Measurements from ENCODE around the gene ARID3A.
"Not testable (repeated sequence)": the region's sequence is repeated elsewhere in the genome, so short reads cannot be mapped to it uniquely, and the experiment has no call there.

The ARID3A gene

DNA sequence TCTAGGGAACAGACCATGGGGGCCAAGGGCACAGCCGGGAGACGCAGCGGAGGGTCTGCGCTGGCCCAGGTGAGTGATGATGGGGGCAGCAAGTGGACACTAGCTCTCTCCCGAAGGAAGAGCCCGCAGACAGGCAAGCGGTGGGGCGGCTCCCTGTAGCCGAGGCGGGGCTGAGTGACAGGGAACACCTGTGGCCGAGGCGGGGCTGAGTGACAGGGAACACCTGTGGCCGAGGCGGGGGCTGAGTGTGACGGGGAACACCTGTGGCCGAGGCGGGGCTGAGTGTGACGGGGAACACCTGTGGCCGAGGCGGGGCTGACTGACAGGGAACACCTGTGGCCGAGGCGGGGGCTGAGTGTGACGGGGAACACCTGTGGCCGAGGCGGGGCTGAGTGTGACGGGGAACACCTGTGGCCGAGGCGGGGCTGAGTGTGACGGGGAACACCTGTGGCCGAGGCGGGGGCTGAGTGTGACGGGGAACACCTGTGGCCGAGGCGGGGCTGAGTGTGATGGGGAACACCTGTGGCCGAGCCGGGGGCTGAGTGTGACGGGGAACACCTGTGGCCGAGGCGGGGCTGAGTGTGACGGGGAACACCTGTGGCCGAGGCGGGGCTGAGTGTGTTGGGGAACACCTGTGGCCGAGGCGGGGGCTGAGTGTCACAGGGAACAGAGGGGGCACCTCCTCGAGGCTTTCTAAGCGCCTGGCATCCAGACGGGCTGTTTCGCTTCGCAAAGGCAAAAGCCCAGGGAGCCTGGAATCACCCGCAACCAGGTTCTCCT, 34.2 kb upstream of the ARID3A start:
- not testable (repeated sequence) for DNase-seq

GRCh38 chr19:892243-892893, 33.5 kb upstream of the ARID3A start:
- DNase-seq: no peak

- DNase-seq: peak; percentile 92
Observed at GRCh38 chr19:892894-893689, 32.7 kb upstream of the ARID3A start, which contains the start of the genes MED16 and RNU6-9. Gene MED16 (minus strand): TSS chr19:893187. CDS start chr19:891131, 2,056 bp downstream. Gene RNU6-9 (plus strand): TSS chr19:893484.

DNA sequence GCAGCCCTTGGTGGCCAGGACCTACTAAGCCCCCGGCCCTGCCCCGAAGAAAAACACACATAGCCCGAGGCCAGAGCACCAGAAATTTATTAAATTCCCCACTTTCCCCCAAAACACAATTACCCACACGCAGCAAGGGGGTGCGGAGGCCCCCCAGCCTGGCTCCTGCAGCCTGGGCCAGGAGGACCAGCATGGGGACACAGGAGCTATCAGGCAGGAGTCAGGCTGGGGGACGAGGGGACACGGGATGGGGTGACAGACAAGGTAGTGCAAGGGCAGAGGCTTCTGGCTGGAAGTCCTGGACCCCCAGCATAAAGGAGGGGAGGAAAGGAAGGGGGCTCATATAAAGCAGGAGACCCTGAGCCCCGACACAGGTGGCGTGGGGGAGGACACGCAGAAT, 29.4 kb upstream of the ARID3A start:
- no peak for DNase-seq

DNA sequence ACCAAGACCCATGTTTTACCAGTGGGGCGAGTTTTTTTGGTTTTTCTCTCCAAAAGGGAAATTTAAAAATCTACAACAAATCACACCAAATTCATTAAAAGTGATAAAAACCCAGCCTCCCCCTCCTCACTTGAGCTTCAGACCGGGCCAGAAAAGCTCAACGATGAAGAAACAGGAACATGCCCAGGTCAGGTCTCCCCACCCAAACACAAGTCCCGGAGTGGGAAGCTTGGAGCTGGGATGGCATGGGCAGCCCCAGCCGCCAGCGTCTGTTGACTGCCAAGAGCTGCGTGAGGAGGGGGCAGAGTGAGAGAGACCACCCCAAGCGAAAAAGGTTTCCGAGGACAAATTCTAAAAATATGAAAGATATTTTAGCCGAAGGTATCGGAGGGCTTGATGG, 28.8 kb upstream of the ARID3A start:
- DNase-seq: no peak

- DNase-seq: no peak
Observed at GRCh38 chr19:897442-898039, 28.3 kb upstream of the ARID3A start.

- peak; percentile 45 for DNase-seq
Observed at GRCh38 chr19:898663-899062, 27.2 kb upstream of the ARID3A start.

GRCh38 chr19:899336-900042, 26.3 kb upstream of the ARID3A start:
- DNase-seq: no peak

DNA sequence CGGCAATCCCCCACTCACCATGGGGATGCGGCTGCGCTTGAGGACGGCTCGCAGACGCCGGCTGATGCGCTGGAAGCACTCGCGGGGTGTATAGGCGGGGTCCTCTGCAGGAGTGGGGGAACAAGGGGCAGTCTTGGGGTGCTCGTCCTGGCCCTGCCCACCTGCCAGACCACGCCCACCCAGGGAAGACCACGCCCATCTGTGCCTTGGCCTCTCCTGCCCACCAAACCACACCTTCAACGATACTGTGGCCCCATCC, 25.9 kb upstream of the ARID3A start:
- no peak for DNase-seq

DNA sequence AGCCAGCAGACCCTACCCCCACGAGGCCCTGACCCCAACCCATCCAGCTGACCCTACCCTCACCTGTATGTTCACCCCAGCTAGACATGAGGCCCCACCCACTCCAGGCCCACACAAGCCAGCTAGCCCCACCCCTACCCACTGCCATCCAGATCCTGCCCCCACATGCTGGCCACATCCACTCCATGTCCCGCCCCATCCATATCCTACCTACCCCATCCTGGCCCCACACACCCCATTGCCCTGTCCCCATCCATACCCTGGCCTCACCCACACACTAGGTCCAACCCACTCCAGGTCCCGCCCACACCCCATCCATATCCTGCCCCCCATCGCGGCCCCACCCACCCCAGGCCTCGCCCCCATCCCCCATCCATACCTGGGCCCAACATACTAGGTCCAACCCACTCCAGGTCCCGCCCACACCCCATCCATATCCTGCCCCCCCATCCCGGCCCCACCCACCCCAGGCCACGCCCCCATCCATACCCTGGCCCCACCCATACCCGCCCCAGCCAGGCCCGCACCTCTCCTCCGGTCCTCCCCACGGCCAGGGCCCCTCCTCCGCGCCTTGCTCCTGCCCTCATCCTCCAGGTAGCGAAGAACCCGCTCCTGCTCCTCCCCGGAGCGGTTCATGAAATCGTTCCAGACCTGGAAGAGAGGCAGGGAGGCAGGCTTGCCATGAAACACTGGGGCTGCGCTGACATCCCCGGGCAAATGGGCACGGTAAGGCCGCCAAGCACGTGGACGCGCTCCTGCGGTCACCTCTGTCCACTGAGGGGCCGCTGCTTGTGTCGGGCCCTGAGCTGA, 25.3 kb upstream of the ARID3A start:
- peak; percentile 43 for DNase-seq

DNA sequence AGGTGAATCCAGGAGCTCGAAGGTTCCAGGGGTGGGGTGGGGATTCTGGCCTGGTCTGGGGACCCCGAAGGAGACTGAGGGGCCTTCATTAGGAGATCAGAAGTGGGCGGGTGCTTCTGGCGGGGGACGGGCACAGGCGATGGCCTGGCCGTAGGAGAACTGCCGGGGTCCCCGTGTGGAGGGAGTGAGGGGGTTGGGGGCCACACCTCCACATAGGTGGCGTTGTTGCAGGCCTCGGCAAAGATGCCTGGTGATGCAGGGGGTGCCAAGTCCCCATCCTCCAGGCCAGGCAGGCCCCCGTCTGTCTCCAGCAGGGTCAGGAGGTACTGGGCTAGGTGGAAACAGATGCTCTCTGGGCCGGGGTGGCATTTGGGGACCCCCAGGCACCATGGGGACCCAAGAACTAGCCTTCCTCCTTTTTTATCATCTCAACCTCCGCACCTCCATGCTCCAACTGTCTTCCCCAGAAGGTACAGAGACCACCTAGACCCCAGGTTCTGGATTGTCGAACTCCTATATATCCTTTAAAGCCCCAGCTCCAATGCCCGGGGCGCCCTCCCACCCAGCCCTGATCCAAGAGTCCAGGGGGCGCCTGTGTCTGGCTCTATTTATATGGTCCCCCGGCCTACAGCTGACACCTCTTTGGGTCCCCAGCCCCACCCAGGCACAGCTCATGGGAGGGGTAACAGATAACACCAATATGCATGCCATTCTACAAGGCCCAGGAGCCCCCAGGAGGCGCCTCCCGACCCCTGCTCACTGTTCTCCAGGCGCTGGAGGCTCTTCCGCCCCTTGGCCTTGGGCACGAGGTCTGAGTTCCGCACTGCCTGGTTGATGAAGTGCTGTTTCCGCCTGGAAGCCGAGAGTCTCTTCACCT, 24.4 kb upstream of the ARID3A start:
- DNase-seq: no peak

GRCh38 chr19:902093-902370, 23.8 kb upstream of the ARID3A start:
- no peak for DNase-seq

GRCh38 chr19:902446-903226, 23.2 kb upstream of the ARID3A start:
- no peak for DNase-seq

DNA sequence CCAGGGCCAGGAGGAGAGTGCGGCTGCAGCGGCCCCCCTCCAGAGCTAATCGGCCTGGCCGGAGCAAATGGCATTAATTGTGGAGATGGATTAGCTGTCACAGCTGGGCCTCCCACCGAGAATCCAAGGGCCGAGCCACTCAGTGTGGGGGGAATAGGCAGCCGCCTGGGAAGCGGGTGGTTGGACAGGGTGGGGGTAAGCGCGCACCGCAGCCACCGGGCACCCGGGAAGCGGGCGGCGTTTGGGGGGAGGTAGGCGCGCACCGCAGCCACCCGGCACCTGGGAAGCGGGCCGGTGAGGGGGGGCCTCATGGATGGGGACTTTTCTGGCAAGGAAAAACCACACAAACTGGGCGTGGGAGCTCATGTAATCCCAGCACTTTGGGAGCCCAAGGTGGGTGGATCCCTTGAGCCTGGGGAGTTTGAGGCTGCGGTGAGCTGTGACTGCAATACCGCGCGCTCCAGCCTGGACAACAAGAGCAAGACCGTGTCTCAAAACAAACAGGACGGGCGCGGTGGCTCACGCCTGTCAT, 22.5 kb upstream of the ARID3A start:
- no peak for DNase-seq

DNA sequence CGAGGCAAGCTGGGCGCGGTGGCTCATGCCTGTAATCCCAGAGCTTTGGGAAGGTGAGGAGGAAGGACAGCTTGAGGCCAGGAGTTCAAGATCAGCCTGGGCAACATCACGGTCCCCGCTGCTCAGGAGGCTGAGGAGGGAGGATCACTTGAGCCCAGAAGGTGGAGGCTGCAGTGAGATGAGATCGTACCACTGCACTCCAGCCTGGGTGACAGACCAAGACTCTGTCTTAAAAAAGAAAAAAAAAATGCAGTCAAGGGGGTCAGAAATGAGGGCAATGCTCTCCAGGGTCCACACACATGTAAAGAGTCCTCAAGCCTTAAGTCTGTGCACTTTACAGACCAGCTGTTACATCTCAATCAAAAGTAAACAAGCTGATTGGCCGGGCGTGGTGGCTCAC, 21.3 kb upstream of the ARID3A start:
- DNase-seq: no peak

DNA sequence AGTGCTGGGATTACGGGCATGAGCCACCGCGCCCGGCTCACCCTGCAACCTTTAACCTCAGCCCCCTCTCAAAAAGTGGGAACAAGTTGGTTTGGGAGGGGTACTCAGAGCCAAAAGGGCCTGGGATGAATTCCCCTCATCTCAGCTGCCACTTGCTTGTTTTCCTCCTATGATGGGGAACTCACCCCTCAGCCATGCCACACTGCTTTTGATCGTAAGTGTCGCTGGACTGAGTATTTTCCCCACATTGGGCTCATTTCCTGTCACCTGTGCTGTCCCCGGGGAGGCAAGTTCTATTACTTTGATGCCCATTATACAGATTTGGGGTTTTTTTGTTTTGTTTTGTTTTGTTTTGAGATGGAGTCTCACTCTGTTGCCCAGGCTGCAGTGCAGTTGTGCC, 19.4 kb upstream of the ARID3A start:
- DNase-seq: no peak

DNA sequence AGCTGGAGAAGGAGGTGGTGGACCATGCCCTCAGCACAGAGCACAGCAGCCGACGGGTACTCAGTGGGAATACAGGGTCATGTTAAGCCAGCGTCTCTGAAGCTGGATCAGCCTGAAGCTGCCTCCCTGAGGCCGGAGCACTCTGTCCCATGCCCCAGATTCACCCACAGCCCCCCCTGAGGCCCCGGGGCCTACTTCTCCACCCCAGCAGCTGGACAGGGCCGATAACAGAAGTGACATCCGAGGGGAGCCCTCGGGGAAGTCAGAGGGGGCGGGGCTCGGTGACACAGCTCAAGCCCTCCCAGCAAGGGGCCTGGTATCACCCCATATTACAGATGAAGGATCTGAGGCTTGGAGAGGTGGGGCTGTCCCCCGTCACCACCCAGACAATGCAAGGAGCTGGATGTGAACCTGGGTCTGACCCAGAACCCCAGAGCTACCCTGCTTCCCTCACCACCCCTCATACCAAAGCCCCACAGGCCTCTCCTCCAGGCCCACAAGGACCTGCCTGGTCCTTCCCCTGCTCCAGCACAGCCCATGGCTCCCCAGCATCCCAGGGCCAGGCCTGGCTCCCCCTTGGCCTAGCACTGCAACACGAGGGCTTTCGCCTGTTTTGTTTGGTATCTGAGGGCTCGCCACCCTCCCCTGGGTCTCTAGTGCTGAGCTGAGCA, 18.5 kb upstream of the ARID3A start:
- peak; percentile 43 for DNase-seq

GRCh38 chr19:911197-912033, 14.4 kb upstream of the ARID3A start:
- DNase-seq: no peak
